MM.1S (cell line): ENCODE measurements around the gene TTC34.

Experiments used
- DNase-seq: peaks from one replicate; pipeline ENCODE4 v3.0.0-alpha.2; 2015
- H2AFZ ChIP-seq: fragments of 300-600 bp; sonication (generic); 2 replicates; pipeline ENCODE4 v1.6.0; 2016; ENCODE audit warnings: antibody characterized with exemption, low read length
- H3F3A ChIP-seq: fragments of 300-600 bp; sonication (generic); 2 replicates; pipeline ENCODE4 v1.6.1; 2016; ENCODE audit warnings: mild to moderate bottlenecking, antibody characterized with exemption, low read length, moderate library complexity, mixed read lengths; ENCODE audit not compliant: insufficient read depth
- H3K27ac ChIP-seq: fragments of 300-600 bp; sonication (generic); 2 replicates; pipeline ENCODE4 v1.5.1; 2016; ENCODE audit warnings: mild to moderate bottlenecking, low read length
- H3K27me3 ChIP-seq: fragments of 300-600 bp; sonication (generic); replicated peaks from 2 replicates; pipeline ENCODE4 v1.6.0; 2016; ENCODE audit warnings: low read length; ENCODE audit not compliant: insufficient read depth
- H3K36me3 ChIP-seq: fragments of 300-600 bp; sonication (generic); replicated peaks from 2 replicates; pipeline ENCODE4 v1.6.1; 2016; ENCODE audit warnings: mild to moderate bottlenecking, low read length, mixed read lengths; ENCODE audit not compliant: insufficient read depth
- H3K4me1 ChIP-seq: fragments of 300-600 bp; sonication (generic); 2 replicates; pipeline ENCODE4 v1.6.1; 2016; ENCODE audit warnings: low read length, mixed read lengths
- H3K4me2 ChIP-seq: fragments of 300-600 bp; sonication (generic); 2 replicates; pipeline ENCODE4 v1.6.0; 2016; ENCODE audit warnings: low read depth, low read length
- H3K4me3 ChIP-seq: fragments of 300-600 bp; sonication (generic); 2 replicates; pipeline ENCODE4 v1.5.1; 2016; ENCODE audit warnings: low read length, mixed read lengths
- H3K79me2 ChIP-seq: fragments of 300-600 bp; sonication (generic); 2 replicates; pipeline ENCODE4 v1.6.1; 2016; ENCODE audit warnings: mixed run types, low read length, mixed read lengths
- H3K9ac ChIP-seq: fragments of 300-600 bp; sonication (generic); 2 replicates; pipeline ENCODE4 v1.6.1; 2016; ENCODE audit warnings: low read length, mixed read lengths
- H3K9me2 ChIP-seq: fragments of 300-600 bp; sonication (generic); replicated peaks from 2 replicates; pipeline ENCODE4 v1.6.1; 2016; ENCODE audit warnings: mild to moderate bottlenecking, low read length, mixed read lengths; ENCODE audit not compliant: insufficient read depth
- H3K9me3 ChIP-seq: fragments of 300-600 bp; sonication (generic); replicated peaks from 2 replicates; pipeline ENCODE4 v1.6.1; 2016; ENCODE audit warnings: mild to moderate bottlenecking, low read length, mixed read lengths; ENCODE audit not compliant: insufficient read depth
- H4K20me1 ChIP-seq: fragments of 300-600 bp; sonication (generic); 2 replicates; pipeline ENCODE4 v1.6.1; 2016; ENCODE audit warnings: mild to moderate bottlenecking, low read length, moderate library complexity, mixed read lengths; ENCODE audit not compliant: insufficient read depth
- CTCF ChIP-seq: fragments of 300-600 bp; sonication (generic); IDR thresholded peaks from 2 replicates; pipeline ENCODE4 v1.5.1; 2016; ENCODE audit warnings: antibody characterized with exemption, low read length, mixed read lengths
- EZH2 ChIP-seq: fragments of 300-600 bp; sonication (generic); optimal IDR thresholded peaks from 2 replicates; pipeline ENCODE3; 2017; ENCODE audit warnings: low read depth, mild to moderate bottlenecking, antibody characterized with exemption, low read length, mixed read lengths
- EZH2phosphoT487 ChIP-seq: fragments of 300-600 bp; sonication (generic); IDR thresholded peaks from 2 replicates; pipeline ENCODE4 v1.6.1; 2018; ENCODE audit warnings: antibody characterized with exemption, low read length

The TTC34 gene

GRCh38 chr1:2812136-2812535 lies 10.6 kb upstream of the TTC34 start:
- H3F3A ChIP-seq: no peaks in the 10 kb centered on the region
- no peaks in the 10 kb centered on the region for H3K4me1 ChIP-seq
- H3K27ac ChIP-seq: no peak overlapping the region

GRCh38 chr1:2811533-2811918 lies 10.0 kb upstream of the TTC34 start:
- H3K4me2 ChIP-seq: no peak overlapping the region
- H3K9me2 ChIP-seq: no peaks in the 10 kb centered on the region
- H3K4me3 ChIP-seq: no peak overlapping the region
- no peaks in the 10 kb centered on the region for H3F3A ChIP-seq
- no peaks in the 10 kb centered on the region for H3K79me2 ChIP-seq
- no peaks in the 10 kb centered on the region for H3K9me3 ChIP-seq
- no peaks in the 10 kb centered on the region for H3K4me1 ChIP-seq
- H3K27ac ChIP-seq: no peak overlapping the region
- H4K20me1 ChIP-seq: no peaks in the 10 kb centered on the region
- TF ChIP-seq CTCF: no peak
- TF ChIP-seq EZH2: no peak
- TF ChIP-seq EZH2phosphoT487: no peak
- no peak overlapping the region for H2AFZ ChIP-seq
- peaks cover 96% of the 10 kb centered on the region for H3K27me3 ChIP-seq
- DNase-seq: no peak
- no peaks in the 10 kb centered on the region for H3K36me3 ChIP-seq
- H3K9ac ChIP-seq: no peak overlapping the region

More at GRCh38 chr1:2812136-2812535, 10.6 kb upstream of the TTC34 start:
- no peak overlapping the region for H3K4me3 ChIP-seq
- DNase-seq: no peak
- no peaks in the 10 kb centered on the region for H4K20me1 ChIP-seq
- H3K79me2 ChIP-seq: no peaks in the 10 kb centered on the region
- H3K9ac ChIP-seq: no peak overlapping the region
- H3K4me2 ChIP-seq: no peak overlapping the region
- H3K27me3 ChIP-seq: peaks cover 96% of the 10 kb centered on the region
- H2AFZ ChIP-seq: no peak overlapping the region
- H3K9me3 ChIP-seq: no peaks in the 10 kb centered on the region
- TF ChIP-seq EZH2phosphoT487 (no peak), CTCF (no peak), EZH2 (no peak)
- no peaks in the 10 kb centered on the region for H3K36me3 ChIP-seq
- no peaks in the 10 kb centered on the region for H3K9me2 ChIP-seq

- Histone ChIP-seq H3K27me3 (peaks cover 96% of the 10 kb centered on the region), H3K36me3 (no peaks in the 10 kb centered on the region), H3K4me2 (no peak overlapping the region), H3K4me3 (no peak overlapping the region), H4K20me1 (no peaks in the 10 kb centered on the region), H3K79me2 (no peaks in the 10 kb centered on the region), H3K9ac (no peak overlapping the region), H2AFZ (no peak overlapping the region), H3K9me3 (no peaks in the 10 kb centered on the region), H3K9me2 (no peaks in the 10 kb centered on the region), H3K4me1 (no peaks in the 10 kb centered on the region), H3K27ac (no peak overlapping the region), H3F3A (no peaks in the 10 kb centered on the region)
- DNase-seq: no peak
- TF ChIP-seq EZH2: no peak
- TF ChIP-seq EZH2phosphoT487: no peak
- TF ChIP-seq CTCF: no peak
Observed at GRCh38 chr1:2810899-2811532, 9.5 kb upstream of the TTC34 start.
